SK-N-SH (cell line): ENCODE data around the gene COIL. TPM values are rescaled to one million over a fixed set of nuclear protein-coding genes. Genes with fewer than 3 reads are reported as not detected.

ENCODE experiments used
- CTCF ChIA-PET: fragments of 300-600, 350-600 bp; formaldehyde crosslinking; extraction: SDS; loops from one replicate; lab custom pipeline; 2021; lab: Yijun Ruan, JAX
- POLR2A ChIA-PET: fragments of 350-600 bp; sonication (Branson Sonifier 250); formaldehyde crosslinking; extraction: SDS; loops from one replicate; lab custom pipeline; 2020; ENCODE audit warnings: antibody characterized with exemption, inconsistent platforms; lab: Yijun Ruan, JAX
- DNase-seq: peaks from one replicate; pipeline ENCODE4 v3.0.0; 2012
- H2AFZ ChIP-seq: fragments of 200-600 bp; sonication (generic); 2 replicates; pipeline ENCODE4 v1.8.1; 2016; ENCODE audit warnings: antibody characterized with exemption, mild to moderate bottlenecking, low read depth
- H3F3A ChIP-seq: fragments of 200-600 bp; sonication (generic); replicated peaks from 2 replicates; pipeline ENCODE3; 2016; ENCODE audit warnings: antibody characterized with exemption, mild to moderate bottlenecking; ENCODE audit not compliant: insufficient read depth
- H3K27ac ChIP-seq, 2 experiments: fragments of 200-500 bp in 1 of 2; fragments of 200-600 bp in 1 of 2; sonication (Bioruptor generic) in 1 of 2; sonication (generic), shearing (Covaris generic) in 1 of 2; 2 replicates each; pipeline versions ENCODE4 v1.5.1 to v1.6.1; 2014 to 2016; ENCODE audit warnings: low read depth in 2 of 2, inconsistent platforms in 1 of 2, low read length in 1 of 2, mild to moderate bottlenecking in 1 of 2, mixed read lengths in 1 of 2
- H3K27me3 ChIP-seq: fragments of 200-600 bp; sonication (generic), shearing (Covaris generic); 2 replicates; pipeline ENCODE4 v1.6.1; 2016; ENCODE audit warnings: mixed run types; ENCODE audit not compliant: insufficient read depth
- H3K36me3 ChIP-seq, 2 experiments: fragments of 200-500 bp in 1 of 2; fragments of 200-600 bp in 1 of 2; sonication (Bioruptor generic) in 1 of 2; sonication (generic) in 1 of 2; replicated peaks in 1 of 2; 2 replicates each; pipeline versions ENCODE3 to v1.5.1; 2014 to 2016; ENCODE audit warnings: low read length in 1 of 2, mild to moderate bottlenecking in 1 of 2; ENCODE audit not compliant: insufficient read depth in 2 of 2, control insufficient read depth in 1 of 2
- H3K4me1 ChIP-seq, 2 experiments: fragments of 200-500 bp in 1 of 2; fragments of 200-600 bp in 1 of 2; sonication (Bioruptor generic) in 1 of 2; sonication (generic), shearing (Covaris generic) in 1 of 2; 2 replicates each; pipeline versions ENCODE4 v1.5.1 to v1.6.1; 2014 to 2016; ENCODE audit warnings: low read depth in 1 of 2, low read length in 1 of 2, mixed run types in 1 of 2; ENCODE audit not compliant: insufficient read depth in 2 of 2, control insufficient read depth in 1 of 2
- H3K4me2 ChIP-seq: fragments of 200-600 bp; sonication (generic), shearing (Covaris generic); 2 replicates; pipeline ENCODE4 v1.6.1; 2017; ENCODE audit warnings: mixed run types
- H3K4me3 ChIP-seq, 2 experiments: fragments of 200-500 bp in 1 of 2; fragments of 200-600 bp in 1 of 2; sonication (Bioruptor generic) in 1 of 2; sonication (generic), shearing (Covaris generic) in 1 of 2; 2 replicates each; pipeline versions ENCODE4 v1.5.1 to v1.8.1; 2014 to 2016; ENCODE audit warnings: low read depth in 2 of 2, inconsistent platforms in 1 of 2, low read length in 1 of 2, mild to moderate bottlenecking in 1 of 2, mixed read lengths in 1 of 2, moderate library complexity in 1 of 2
- H3K79me2 ChIP-seq: fragments of 200-600 bp; sonication (generic); 2 replicates; pipeline ENCODE4 v1.8.1; 2017; ENCODE audit warnings: mild to moderate bottlenecking; ENCODE audit not compliant: insufficient read depth
- H3K9ac ChIP-seq: fragments of 200-600 bp; sonication (generic); 2 replicates; pipeline ENCODE4 v1.6.1; 2017; ENCODE audit warnings: mixed run types
- H3K9me2 ChIP-seq: fragments of 200-600 bp; sonication (generic); 2 replicates; pipeline ENCODE4 v1.6.1; 2017; ENCODE audit warnings: mixed run types
- H3K9me3 ChIP-seq: fragments of 200-600 bp; sonication (generic); 2 replicates; pipeline ENCODE4 v1.6.1; 2017; ENCODE audit warnings: mixed run types, mild to moderate bottlenecking, moderate library complexity
- H4K20me1 ChIP-seq: fragments of 200-600 bp; sonication (generic); 2 replicates; pipeline ENCODE4 v1.6.1; 2017; ENCODE audit warnings: mild to moderate bottlenecking, mixed run types; ENCODE audit not compliant: insufficient read depth
- CHD2 ChIP-seq: fragments of 150-350 bp; IDR thresholded peaks from 2 replicates; pipeline ENCODE4 v1.6.1; 2018; ENCODE audit warnings: low read length; ENCODE audit not compliant: partially characterized antibody
- CTCF ChIP-seq: fragments of 200-600 bp; sonication (generic); IDR thresholded peaks from 2 replicates; pipeline ENCODE4 v1.6.1; 2017; ENCODE audit warnings: antibody characterized with exemption, mild to moderate bottlenecking, moderate library complexity
- FOXM1 ChIP-seq: IDR thresholded peaks from 2 replicates; pipeline ENCODE4 v1.4.0; 2012; ENCODE audit warnings: low read depth, mild to moderate bottlenecking
- GATA2 ChIP-seq: sonication (generic); formaldehyde crosslinking; IDR thresholded peaks from 2 replicates; pipeline ENCODE4 v1.5.0; 2020; ENCODE audit warnings: mild to moderate bottlenecking, missing genetic modification reagents
- IRF3 ChIP-seq: fragments of 150-350 bp; IDR thresholded peaks from 2 replicates; pipeline ENCODE4 v1.6.1; 2016; ENCODE audit warnings: mild to moderate bottlenecking, low read depth, low read length
- MAX ChIP-seq: IDR thresholded peaks from 2 replicates; pipeline ENCODE4 v1.4.0; 2012; ENCODE audit warnings: low read depth
- MEF2A ChIP-seq: IDR thresholded peaks from 2 replicates; pipeline ENCODE4 v1.4.0; 2012; ENCODE audit warnings: low read depth, borderline replicate concordance
- NFIC ChIP-seq: IDR thresholded peaks from 2 replicates; pipeline ENCODE4 v1.4.0; 2012; ENCODE audit warnings: borderline replicate concordance
- NRF1 ChIP-seq: IDR thresholded peaks from 2 replicates; pipeline ENCODE4 v1.6.1; 2012; ENCODE audit warnings: low read depth, mild to moderate bottlenecking, low read length
- POLR2AphosphoS5 ChIP-seq: IDR thresholded peaks from 2 replicates; pipeline ENCODE4 v1.6.1; 2012; ENCODE audit warnings: low read depth, low read length
- RAD21 ChIP-seq: IDR thresholded peaks from 2 replicates; pipeline ENCODE4 v1.6.1; 2012; ENCODE audit warnings: mild to moderate bottlenecking, low read length
- RFX5 ChIP-seq: IDR thresholded peaks from 2 replicates; pipeline ENCODE4 v1.6.1; 2012; ENCODE audit warnings: mild to moderate bottlenecking, improper control_type of control experiment, low read length
- RXRA ChIP-seq: IDR thresholded peaks from 2 replicates; pipeline ENCODE4 v1.4.0; 2012; ENCODE audit warnings: low read depth, mild to moderate bottlenecking, borderline replicate concordance
- SIN3A ChIP-seq: IDR thresholded peaks from 2 replicates; pipeline ENCODE4 v1.6.1; 2012; ENCODE audit warnings: low read depth, mild to moderate bottlenecking, low read length, moderate library complexity, borderline replicate concordance
- SMC3 ChIP-seq: IDR thresholded peaks from 2 replicates; pipeline ENCODE4 v1.6.1; 2012; ENCODE audit warnings: low read depth, low read length, improper control_type of control experiment
- TAF1 ChIP-seq: IDR thresholded peaks from 2 replicates; pipeline ENCODE4 v1.6.1; 2012; ENCODE audit warnings: low read depth, mild to moderate bottlenecking, low read length, moderate library complexity, borderline replicate concordance
- USF1 ChIP-seq: IDR thresholded peaks from 2 replicates; pipeline ENCODE4 v1.4.0; 2012; ENCODE audit warnings: low read depth, borderline replicate concordance
- USF2 ChIP-seq: fragments of 150-350 bp; IDR thresholded peaks from 2 replicates; pipeline ENCODE4 v1.6.1; 2017; ENCODE audit warnings: antibody characterized with exemption, low read length, low read depth, borderline replicate concordance
- YY1 ChIP-seq: IDR thresholded peaks from 2 replicates; pipeline ENCODE4 v1.4.0; 2012; ENCODE audit warnings: low read depth, mild to moderate bottlenecking
- ZBTB33 ChIP-seq: IDR thresholded peaks from 2 replicates; pipeline ENCODE4 v1.4.0; 2012; ENCODE audit warnings: low read depth, borderline replicate concordance
- whole genome bisulfite sequencing: methylation state at CpG from one replicate; pipeline ENCODE4 v1.1.6; 2017; ENCODE audit warnings: low lambda C conversion rate; 5-methylcytosine and 5-hydroxymethylcytosine counted together
- polyA plus RNA-seq, 3 experiments: library from polyadenylated mRNA; depleted of rRNA; stranded (reverse); fragments of >200 nt; gene quantifications; 2 replicates each; pipeline ENCODE4 v1.2.3, GENCODE V29; 2012

The COIL gene
- polyA plus RNA-seq, 1 of the 3 experiments (the other 2 are of a cell fraction) = 3.9 TPM

GRCh38 chr17:56972111-56972730, 11.4 kb upstream of the COIL start:
- H2AFZ ChIP-seq = no peak overlapping the region
- H3F3A ChIP-seq = no peaks in the 10 kb centered on the region
- H3K4me2 ChIP-seq = no peak overlapping the region
- no peak for DNase-seq
- no peaks in the 10 kb centered on the region for H4K20me1 ChIP-seq
- H3K9me2 ChIP-seq = no peaks in the 10 kb centered on the region
- TF ChIP-seq RXRA (no peak), NFIC (no peak), RFX5 (no peak), FOXM1 (no peak), USF1 (no peak), TAF1 (no peak), RAD21 (no peak), GATA2 (CRISPR knock-in tag) (no peak), YY1 (no peak), CHD2 (no peak), SMC3 (no peak), NRF1 (no peak), MEF2A (no peak), ZBTB33 (no peak), SIN3A (no peak), CTCF (no peak), USF2 (no peak), IRF3 (no peak), POLR2AphosphoS5 (no peak), MAX (no peak)
- ChIA-PET CTCF (interaction anchor here (0.7 kb wide), 1 partner anchor 85 kb away, joined by 3 read pairs; no protein-coding TSS in a partner anchor), POLR2A (no interaction called here)
- no peak overlapping the region for H3K4me3 ChIP-seq
- H3K9ac ChIP-seq = no peak overlapping the region
- no peaks in the 10 kb centered on the region for H3K79me2 ChIP-seq
- WGBS = 51% methylated on average over 7 of the region's 7 CpGs
- no peaks in the 10 kb centered on the region for H3K9me3 ChIP-seq
- H3K36me3 ChIP-seq = no peaks in the 10 kb centered on the region
- H3K27ac ChIP-seq = no peak overlapping the region
- peaks cover 0 to 4% of the 10 kb centered on the region in 2 experiments; a peak in 3 of 4 replicates for H3K4me1 ChIP-seq
- H3K27me3 ChIP-seq = no peaks in the 10 kb centered on the region; the same call in 1 of the 2 replicates
